ENCODE results near the gene ACSL1. TPM values are rescaled to one million over a fixed set of nuclear protein-coding genes. Genes with fewer than 3 reads are reported as not detected.

ACSL1 gene
- total and polyA plus RNA-seq, 2 experiments from 2014 or later: 6.2 to 13.1 TPM

- peaks cover 3% of the 10 kb centered on the region for H3K27me3 Mint-ChIP-seq (ENCODE audit: insufficient read depth, low read depth, poor library complexity)
- H3K4me2 ChIP-seq: no peak overlapping the region
- H3K4me1 ChIP-seq (ENCODE audit: insufficient read depth): peaks cover 8% of the 10 kb centered on the region
- H3K27ac Mint-ChIP-seq: no peak overlapping the region
- peaks cover 20% of the 10 kb centered on the region for H3K4me1 Mint-ChIP-seq
- no peaks in the 10 kb centered on the region for H3K79me2 ChIP-seq (replicated peaks; ENCODE audit: insufficient read depth)
- H3K36me3 Mint-ChIP-seq (ENCODE audit: low read depth): no peaks in the 10 kb centered on the region
- H3K27me3 ChIP-seq (ENCODE audit: insufficient read depth): no peaks in the 10 kb centered on the region
- H3K4me3 Mint-ChIP-seq: no peak overlapping the region
- ATAC-seq (no peak), DNase-seq (ENCODE audit: low spot score) (no peak)
- H3K36me3 ChIP-seq (ENCODE audit: insufficient read depth): no peaks in the 10 kb centered on the region
- no peak overlapping the region for H3K27ac ChIP-seq (ENCODE audit: low read depth)
- no peaks in the 10 kb centered on the region for H3K9me2 ChIP-seq (ENCODE audit: insufficient read depth)
- TF ChIP-seq EZH2 (IDR thresholded peaks at IDR 0.05; ENCODE audit: low read depth, unreplicated experiment) (no peak), STAT1 (IDR thresholded peaks at IDR 0.05; ENCODE audit: unreplicated experiment) (no peak), EZH2phosphoT487 (IDR thresholded peaks at IDR 0.05; ENCODE audit: unreplicated experiment) (no peak), NANOG (IDR thresholded peaks at IDR 0.05; ENCODE audit: borderline replicate concordance) (no peak)
- no peaks in the 10 kb centered on the region for H3K9me3 Mint-ChIP-seq
- H3K4me3 ChIP-seq: no peak overlapping the region
- no peak overlapping the region for H2AFZ ChIP-seq
- H3F3A ChIP-seq (replicated peaks; ENCODE audit: low read depth): no peaks in the 10 kb centered on the region
- H4K20me1 ChIP-seq (replicated peaks; ENCODE audit: insufficient read depth): no peaks in the 10 kb centered on the region
These were observed 22.6 kb downstream of the ACSL1 start for GRCh38 chr4:184803133-184803532.

DNA sequence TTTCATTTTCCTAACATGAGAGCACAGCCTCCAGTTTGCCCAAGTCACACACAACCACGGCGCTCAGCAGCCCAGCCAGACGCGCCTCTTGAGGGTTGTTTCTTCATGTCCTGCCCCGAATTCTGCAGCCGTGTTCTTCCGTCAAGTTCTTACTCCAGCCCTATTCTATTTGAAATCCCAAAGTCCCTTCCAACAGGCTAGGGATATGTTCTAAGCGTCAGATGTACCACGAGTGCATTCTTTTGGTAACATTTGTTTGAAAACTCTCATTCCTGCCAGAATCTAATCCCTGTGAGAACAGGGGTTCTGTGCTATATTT, 23.1 kb downstream of the ACSL1 start:
- H4K20me1 ChIP-seq (replicated peaks; ENCODE audit: insufficient read depth): no peaks in the 10 kb centered on the region
- H3K4me1 ChIP-seq (ENCODE audit: insufficient read depth): peaks cover 8% of the 10 kb centered on the region
- Mint-ChIP-seq H3K36me3 (ENCODE audit: low read depth) (no peaks in the 10 kb centered on the region), H3K9me3 (no peaks in the 10 kb centered on the region), H3K4me3 (no peak overlapping the region), H3K27ac (no peak overlapping the region), H3K4me1 (peaks cover 16% of the 10 kb centered on the region; the same call in 2 of the 3 replicates), H3K27me3 (ENCODE audit: insufficient read depth, low read depth, poor library complexity) (peaks cover 3% of the 10 kb centered on the region)
- ATAC-seq: no peak
- H3K79me2 ChIP-seq (replicated peaks; ENCODE audit: insufficient read depth): no peaks in the 10 kb centered on the region
- H3K4me3 ChIP-seq: no peak overlapping the region
- no peak overlapping the region for H3K4me2 ChIP-seq
- H3K9me2 ChIP-seq (ENCODE audit: insufficient read depth): no peaks in the 10 kb centered on the region
- no peak for DNase-seq (ENCODE audit: low spot score)
- no peak overlapping the region for H3K27ac ChIP-seq (ENCODE audit: low read depth)
- no peaks in the 10 kb centered on the region for H3F3A ChIP-seq (replicated peaks; ENCODE audit: low read depth)
- H2AFZ ChIP-seq: no peak overlapping the region
- no peak for TF ChIP-seq REST (IDR thresholded peaks at IDR 0.05; ENCODE audit: unreplicated experiment)
- no peak for TF ChIP-seq NANOG (IDR thresholded peaks at IDR 0.05; ENCODE audit: borderline replicate concordance)
- H3K36me3 ChIP-seq (ENCODE audit: insufficient read depth): no peaks in the 10 kb centered on the region
- H3K27me3 ChIP-seq (ENCODE audit: insufficient read depth): no peaks in the 10 kb centered on the region

GRCh38 chr4:184801781-184802696, 23.7 kb downstream of the ACSL1 start:
- H3K9me3 Mint-ChIP-seq: no peaks in the 10 kb centered on the region
- Histone ChIP-seq H3K79me2 (replicated peaks; ENCODE audit: insufficient read depth) (no peaks in the 10 kb centered on the region), H4K20me1 (replicated peaks; ENCODE audit: insufficient read depth) (no peaks in the 10 kb centered on the region), H3K27me3 (ENCODE audit: insufficient read depth) (no peaks in the 10 kb centered on the region), H3K27ac (ENCODE audit: low read depth) (no peak overlapping the region), H3K4me1 (ENCODE audit: insufficient read depth) (peaks cover 8% of the 10 kb centered on the region), H3K9me2 (ENCODE audit: insufficient read depth) (no peaks in the 10 kb centered on the region), H2AFZ (no peak overlapping the region), H3K4me2 (no peak overlapping the region), H3F3A (replicated peaks; ENCODE audit: low read depth) (no peaks in the 10 kb centered on the region), H3K4me3 (no peak overlapping the region), H3K36me3 (ENCODE audit: insufficient read depth) (no peaks in the 10 kb centered on the region)
- H3K27ac Mint-ChIP-seq: no peak overlapping the region
- H3K27me3 Mint-ChIP-seq (ENCODE audit: insufficient read depth, low read depth, poor library complexity): peaks cover 2% of the 10 kb centered on the region
- no peak for DNase-seq (ENCODE audit: low spot score)
- no peaks in the 10 kb centered on the region for H3K36me3 Mint-ChIP-seq (ENCODE audit: low read depth)
- ATAC-seq: no peak
- H3K4me1 Mint-ChIP-seq: peaks cover 15% of the 10 kb centered on the region; the same call in 2 of the 3 replicates
- H3K4me3 Mint-ChIP-seq: no peak overlapping the region
- no peak for TF ChIP-seq NANOG (IDR thresholded peaks at IDR 0.05; ENCODE audit: borderline replicate concordance)

Data from GM23338 (cell line).